Endodermal cell (in vitro differentiated cells): ENCODE results near the gene MLLT3. TPM values are rescaled to one million over a fixed set of nuclear protein-coding genes. Genes with fewer than 3 reads are reported as not detected.

Source experiments
- DNase-seq: peaks from one replicate; pipeline ENCODE4 v3.0.0-alpha.2; 2017
- H3K27ac ChIP-seq: 2 replicates; pipeline ENCODE4 v1.5.1; 2013; ENCODE audit warnings: mild to moderate bottlenecking, low read depth, low read length, moderate library complexity
- H3K27me3 ChIP-seq: 2 replicates; pipeline ENCODE4 v1.6.1; 2013; ENCODE audit warnings: mild to moderate bottlenecking, low read length, moderate library complexity; ENCODE audit not compliant: insufficient read depth, control insufficient read depth, poor library complexity, severe bottlenecking
- H3K36me3 ChIP-seq: 2 replicates; pipeline ENCODE4 v1.7.0; 2013; ENCODE audit warnings: mild to moderate bottlenecking, low read length, moderate library complexity; ENCODE audit not compliant: control insufficient read depth, insufficient read depth
- H3K4me1 ChIP-seq: one replicate; pipeline ENCODE4 v1.7.0; 2013; ENCODE audit warnings: low read length; ENCODE audit not compliant: control insufficient read depth, insufficient read depth
- H3K4me3 ChIP-seq: 2 replicates; pipeline ENCODE4 v1.5.1; 2013; ENCODE audit warnings: mild to moderate bottlenecking, low read length, moderate library complexity
- H3K9ac ChIP-seq: 2 replicates; pipeline ENCODE4 v1.6.1; 2013; ENCODE audit warnings: mild to moderate bottlenecking, low read length, moderate library complexity; ENCODE audit not compliant: poor library complexity, severe bottlenecking; ENCODE audit errors: extremely low read depth
- H3K9me3 ChIP-seq: 2 replicates; pipeline ENCODE4 v1.6.1; 2013; ENCODE audit warnings: mild to moderate bottlenecking, low read length, moderate library complexity; ENCODE audit not compliant: control insufficient read depth
- H3K27ac Mint-ChIP-seq: 2 replicates; pipeline ENCODE4 v1.8.0; 2020; ENCODE audit warnings: mixed read lengths
- H3K27me3 Mint-ChIP-seq: 2 replicates; pipeline ENCODE4 v1.8.0; 2021; ENCODE audit warnings: mild to moderate bottlenecking, mixed read lengths; ENCODE audit not compliant: insufficient read depth
- H3K36me3 Mint-ChIP-seq: 2 replicates; pipeline ENCODE4 v1.8.0; 2020; ENCODE audit warnings: low read depth, mixed read lengths
- H3K4me1 Mint-ChIP-seq: 2 replicates; pipeline ENCODE4 v1.8.0; 2020; ENCODE audit warnings: mixed read lengths
- H3K4me3 Mint-ChIP-seq: 2 replicates; pipeline ENCODE4 v1.8.0; 2020; ENCODE audit warnings: mild to moderate bottlenecking, moderate library complexity, mixed read lengths
- H3K9me3 Mint-ChIP-seq: 2 replicates; pipeline ENCODE4 v1.8.0; 2020; ENCODE audit warnings: mild to moderate bottlenecking, mixed read lengths
- WGBS, 2 experiments: methylation state at CpG; one replicate each; pipeline versions ENCODE4 v1.1.5 to v1.1.7; 2013; ENCODE audit warnings: missing lambda C conversion rate in 2 of 2, mixed read lengths in 1 of 2; ENCODE audit not compliant: insufficient coverage in 1 of 2, insufficient read length in 1 of 2; 5-methylcytosine and 5-hydroxymethylcytosine counted together
- total RNA-seq, 2 donors: library from RNA; stranded (reverse); fragmentation: NEBNext Ultra II Directional in 1 of 2; extraction: Animal tissue kit (Norgen Biotek cat#: 25700) in 1 of 2; gene quantifications; 2 replicates in 1 of 2; 3 replicates in 1 of 2; pipeline ENCODE4 v1.2.1, GENCODE V29; 2021
- TF ChIP-seq, protein P1 (sequence below): fragments of 200-600 bp; sonication (generic); conservative IDR thresholded peaks from 2 replicates; pipeline ENCODE4 v1.5.0; 2021; ENCODE audit warnings: antibody characterized with exemption, mild to moderate bottlenecking

Gene MLLT3
- total RNA-seq, 2 donors from 2014 or later: 5.5 to 12.2 TPM

DNA sequence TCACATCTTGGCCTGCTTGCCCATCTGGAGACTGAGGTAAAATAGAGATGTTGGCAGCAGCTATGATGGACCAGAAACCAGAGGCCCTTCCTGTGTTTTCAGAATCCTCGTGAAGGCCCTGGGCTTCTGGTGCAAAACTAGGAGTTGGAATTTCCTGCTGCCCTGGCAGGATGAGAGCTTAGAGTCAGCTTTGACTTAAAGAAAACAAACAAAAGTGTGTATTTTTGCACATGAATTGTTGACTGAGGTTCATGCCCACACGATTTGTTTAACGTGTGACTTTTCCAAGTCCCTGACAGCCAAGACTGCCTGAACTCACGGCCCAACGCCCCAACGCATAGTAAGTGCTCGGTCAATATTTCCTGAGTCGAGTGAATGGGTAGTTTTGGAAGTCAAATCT lies 303.1 kb downstream of the MLLT3 start:
- Histone ChIP-seq H3K36me3 (no peaks in the 10 kb centered on the region), H3K4me1 (peaks cover 10% of the 10 kb centered on the region), H3K9me3 (peaks cover 9% of the 10 kb centered on the region), H3K27ac (peak overlapping the region; percentile 64), H3K4me3 (no peak overlapping the region), H3K27me3 (no peaks in the 10 kb centered on the region), H3K9ac (no peak overlapping the region)
- Mint-ChIP-seq H3K9me3 (no peaks in the 10 kb centered on the region), H3K4me3 (no peak overlapping the region), H3K27ac (no peak overlapping the region), H3K36me3 (no peaks in the 10 kb centered on the region), H3K27me3 (no peaks in the 10 kb centered on the region), H3K4me1 (peaks cover 16% of the 10 kb centered on the region)
- no peak for DNase-seq
- 87 to 91% methylated on average over 8 of the region's 8 CpGs for WGBS, 2 experiments
- TF ChIP-seq, protein P1, sequence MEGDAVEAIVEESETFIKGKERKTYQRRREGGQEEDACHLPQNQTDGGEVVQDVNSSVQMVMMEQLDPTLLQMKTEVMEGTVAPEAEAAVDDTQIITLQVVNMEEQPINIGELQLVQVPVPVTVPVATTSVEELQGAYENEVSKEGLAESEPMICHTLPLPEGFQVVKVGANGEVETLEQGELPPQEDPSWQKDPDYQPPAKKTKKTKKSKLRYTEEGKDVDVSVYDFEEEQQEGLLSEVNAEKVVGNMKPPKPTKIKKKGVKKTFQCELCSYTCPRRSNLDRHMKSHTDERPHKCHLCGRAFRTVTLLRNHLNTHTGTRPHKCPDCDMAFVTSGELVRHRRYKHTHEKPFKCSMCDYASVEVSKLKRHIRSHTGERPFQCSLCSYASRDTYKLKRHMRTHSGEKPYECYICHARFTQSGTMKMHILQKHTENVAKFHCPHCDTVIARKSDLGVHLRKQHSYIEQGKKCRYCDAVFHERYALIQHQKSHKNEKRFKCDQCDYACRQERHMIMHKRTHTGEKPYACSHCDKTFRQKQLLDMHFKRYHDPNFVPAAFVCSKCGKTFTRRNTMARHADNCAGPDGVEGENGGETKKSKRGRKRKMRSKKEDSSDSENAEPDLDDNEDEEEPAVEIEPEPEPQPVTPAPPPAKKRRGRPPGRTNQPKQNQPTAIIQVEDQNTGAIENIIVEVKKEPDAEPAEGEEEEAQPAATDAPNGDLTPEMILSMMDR: no peak

DNA sequence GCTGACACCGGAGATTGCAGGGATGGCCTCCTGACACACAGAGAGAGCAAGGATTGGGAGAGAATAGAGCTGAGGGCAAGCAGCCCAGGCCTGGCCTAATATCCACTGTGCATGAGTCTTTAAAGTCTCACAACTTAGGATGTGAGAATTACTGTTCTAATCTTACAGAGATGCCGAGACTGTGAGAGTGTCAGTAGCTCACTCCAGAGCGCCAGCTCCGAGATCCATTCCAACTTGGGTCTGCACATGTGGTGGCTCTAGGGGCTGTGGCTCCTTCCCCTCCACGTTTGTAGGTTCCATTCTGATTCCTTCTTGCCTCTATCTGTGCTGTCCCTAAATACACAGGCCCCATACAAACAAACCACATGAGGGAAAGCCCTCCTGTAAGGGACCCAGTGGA lies 304.6 kb downstream of the MLLT3 start:
- Histone ChIP-seq H3K27me3 (no peaks in the 10 kb centered on the region), H3K4me3 (no peak overlapping the region), H3K4me1 (peaks cover 10% of the 10 kb centered on the region), H3K9me3 (peaks cover 9% of the 10 kb centered on the region), H3K27ac (no peak overlapping the region), H3K9ac (no peak overlapping the region), H3K36me3 (no peaks in the 10 kb centered on the region)
- H3K9me3 Mint-ChIP-seq: no peaks in the 10 kb centered on the region
- no peak overlapping the region for H3K27ac Mint-ChIP-seq
- 87 to 95% methylated on average over 3 to 5 of the region's 5 CpGs for WGBS, 2 experiments
- no peak overlapping the region for H3K4me3 Mint-ChIP-seq
- H3K27me3 Mint-ChIP-seq: no peaks in the 10 kb centered on the region
- no peak for DNase-seq
- H3K4me1 Mint-ChIP-seq: peaks cover 16% of the 10 kb centered on the region
- TF ChIP-seq, protein P1: no peak
- no peaks in the 10 kb centered on the region for H3K36me3 Mint-ChIP-seq

GRCh38 chr9:20316372-20316771 lies 305.9 kb downstream of the MLLT3 start:
- H3K27me3 ChIP-seq: no peaks in the 10 kb centered on the region
- no peaks in the 10 kb centered on the region for H3K9me3 Mint-ChIP-seq
- no peak for DNase-seq
- peaks cover 16% of the 10 kb centered on the region for H3K4me1 Mint-ChIP-seq
- TF ChIP-seq, protein P1: no peak
- H3K27me3 Mint-ChIP-seq: no peaks in the 10 kb centered on the region
- no peak overlapping the region for H3K27ac ChIP-seq
- H3K27ac Mint-ChIP-seq: no peak overlapping the region
- H3K9ac ChIP-seq: no peak overlapping the region
- WGBS, 2 experiments: 81 to 83% methylated on average over 9 of the region's 9 CpGs
- no peaks in the 10 kb centered on the region for H3K36me3 ChIP-seq
- H3K4me1 ChIP-seq: peaks cover 10% of the 10 kb centered on the region
- no peaks in the 10 kb centered on the region for H3K36me3 Mint-ChIP-seq
- H3K9me3 ChIP-seq: peaks cover 9% of the 10 kb centered on the region
- no peak overlapping the region for H3K4me3 ChIP-seq
- no peak overlapping the region for H3K4me3 Mint-ChIP-seq
